A204.1 (cell line): Measurements from ENCODE around the gene GNGT2.

Experiments
- FAIRE-seq: peaks from 2 replicates; lab custom pipeline; 2012; peaks lifted over from hg19 to GRCh38; lab: Jason Lieb, UNC

GNGT2 gene

GRCh38 chr17:49168706-49169105 is 41.7 kb downstream of the GNGT2 start:
- no peak for FAIRE-seq

- FAIRE-seq, result no peak
Measured at GRCh38 chr17:49165143-49165542, 45.2 kb downstream of the GNGT2 start.

GRCh38 chr17:49162866-49163265 is 47.5 kb downstream of the GNGT2 start:
- no peak for FAIRE-seq

GRCh38 chr17:49157784-49158183 is 52.6 kb downstream of the GNGT2 start:
- no peak for FAIRE-seq

- FAIRE-seq, result no peak
Measured at GRCh38 chr17:49156256-49156655, 54.1 kb downstream of the GNGT2 start.
